Gastrocnemius medialis (tissue), 4 donors: ENCODE measurements around the gene FGF10. TPM values are rescaled to one million over a fixed set of nuclear protein-coding genes. Genes with fewer than 3 reads are reported as not detected.

Experiments used
- ATAC-seq, 2 donors: fragments of 150-250 bp; one replicate each; pipeline ENCODE4 v1.9.1; 2016
- DNase-seq, 2 donors: peaks; one replicate each; pipeline ENCODE4 v3.0.0-alpha.2; 2019
- H3K27ac ChIP-seq, 4 donors: fragments of 200-600 bp; sonication (generic); 1 replicate in 1 of 4; 2 replicates in 3 of 4; pipeline ENCODE4 v1.5.1; 2016 to 2018; ENCODE audit warnings: mild to moderate bottlenecking in 2 of 4, moderate library complexity in 1 of 4
- H3K27me3 ChIP-seq, 3 donors: fragments of 200-600 bp; sonication (generic) in 2 of 3; 1 replicate in 1 of 3; 2 replicates in 2 of 3; pipeline versions ENCODE4 v1.5.1 to v1.6.0; 2016 to 2019; ENCODE audit warnings: mild to moderate bottlenecking in 1 of 3, moderate library complexity in 1 of 3
- H3K36me3 ChIP-seq, 2 donors: fragments of 200-600 bp; sonication (generic) in 1 of 2; one replicate each; pipeline ENCODE4 v1.5.1; 2017 to 2018
- H3K4me1 ChIP-seq, 2 donors: fragments of 200-600 bp; sonication (generic) in 1 of 2; one replicate each; pipeline ENCODE4 v1.5.1; 2016 to 2017; ENCODE audit warnings: mild to moderate bottlenecking in 2 of 2
- H3K4me3 ChIP-seq, 4 donors: fragments of 200-600 bp; sonication (generic) in 3 of 4; 1 replicate in 1 of 4; 2 replicates in 3 of 4; pipeline ENCODE4 v1.5.1; 2016 to 2019; ENCODE audit warnings: mild to moderate bottlenecking in 2 of 4
- H3K9me3 ChIP-seq, 3 donors: fragments of 200-600 bp; sonication (generic) in 2 of 3; 1 replicate in 1 of 3; 2 replicates in 2 of 3; pipeline ENCODE4 v1.5.1; 2016 to 2019
- POLR2A ChIP-seq, 2 donors: fragments of 450-650 bp; IDR thresholded peaks; one replicate each; pipeline ENCODE4 v1.6.1; 2017; ENCODE audit warnings: antibody characterized with exemption in 2 of 2, mild to moderate bottlenecking in 2 of 2, moderate library complexity in 2 of 2
- in situ Hi-C, 4 donors: fragments of 200-750 bp; cut with MboI; loops; one replicate each; pipeline versions ENCODE4 v1.15.0 to v1.8.0; 2017; ENCODE audit warnings: low sequenced_read_pairs in 4 of 4
- intact Hi-C: fragments of 100-400 bp; cut with DNase I; formaldehyde crosslinking; loops from one replicate; pipeline ENCODE4 v1.15.1; 2023; ENCODE audit warnings: low total_unique reads
- total RNA-seq, 4 donors: library from RNA; depleted of rRNA; stranded (reverse); fragments of >200 nt; gene quantifications; one replicate each; pipeline versions ENCODE4 v1.1.0 to v1.2.3, GENCODE V29; 2016
- TF ChIP-seq, protein P1 (sequence below), 5 experiments: fragments of 450-650 bp in 3 of 5; fragments of 200-600 bp in 2 of 5; sonication (generic) in 2 of 5; IDR thresholded peaks in 4 of 5; conservative IDR thresholded peaks in 1 of 5; 1 replicate in 4 of 5; 2 replicates in 1 of 5; pipeline ENCODE4 v1.5.1; 2016 to 2019; ENCODE audit warnings: antibody characterized with exemption in 5 of 5, mild to moderate bottlenecking in 3 of 5, moderate library complexity in 3 of 5

FGF10 gene
- total RNA-seq, 4 donors from 2014 or later: 0.23 to 2.6 (median 0.76) TPM; not detected in 1

DNA sequence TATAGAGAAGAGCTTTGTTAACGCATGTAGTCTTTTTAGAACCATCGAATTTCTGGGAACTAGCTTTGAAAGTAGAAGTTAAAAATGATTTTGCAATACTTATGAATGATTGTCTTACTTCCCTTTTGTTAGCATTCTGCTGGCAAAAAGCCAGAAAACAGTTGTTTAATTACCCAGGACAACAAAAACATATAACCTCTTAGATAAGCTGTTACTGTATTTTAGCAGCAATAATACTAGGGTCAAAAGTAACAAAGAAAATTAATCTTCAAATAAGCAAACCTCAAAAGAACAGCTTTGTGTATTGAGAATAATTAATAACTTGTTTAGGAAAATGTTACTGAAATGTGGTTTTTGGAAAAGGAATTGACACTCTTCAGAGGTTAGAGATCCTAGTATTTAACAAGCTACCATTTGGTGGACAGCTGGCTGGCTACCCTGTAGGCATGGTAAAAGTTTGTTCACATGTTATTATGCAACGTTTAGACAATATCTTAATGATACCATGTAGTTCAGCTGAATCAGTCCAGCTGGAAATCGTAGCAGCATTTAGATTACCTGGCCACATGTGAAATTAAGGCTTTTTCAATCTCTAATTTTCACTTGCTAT is 3.8 kb downstream of the FGF10 start:
- no peak for TF ChIP-seq POLR2A (IDR thresholded peaks at IDR 0.05)
- TF ChIP-seq, protein P1, sequence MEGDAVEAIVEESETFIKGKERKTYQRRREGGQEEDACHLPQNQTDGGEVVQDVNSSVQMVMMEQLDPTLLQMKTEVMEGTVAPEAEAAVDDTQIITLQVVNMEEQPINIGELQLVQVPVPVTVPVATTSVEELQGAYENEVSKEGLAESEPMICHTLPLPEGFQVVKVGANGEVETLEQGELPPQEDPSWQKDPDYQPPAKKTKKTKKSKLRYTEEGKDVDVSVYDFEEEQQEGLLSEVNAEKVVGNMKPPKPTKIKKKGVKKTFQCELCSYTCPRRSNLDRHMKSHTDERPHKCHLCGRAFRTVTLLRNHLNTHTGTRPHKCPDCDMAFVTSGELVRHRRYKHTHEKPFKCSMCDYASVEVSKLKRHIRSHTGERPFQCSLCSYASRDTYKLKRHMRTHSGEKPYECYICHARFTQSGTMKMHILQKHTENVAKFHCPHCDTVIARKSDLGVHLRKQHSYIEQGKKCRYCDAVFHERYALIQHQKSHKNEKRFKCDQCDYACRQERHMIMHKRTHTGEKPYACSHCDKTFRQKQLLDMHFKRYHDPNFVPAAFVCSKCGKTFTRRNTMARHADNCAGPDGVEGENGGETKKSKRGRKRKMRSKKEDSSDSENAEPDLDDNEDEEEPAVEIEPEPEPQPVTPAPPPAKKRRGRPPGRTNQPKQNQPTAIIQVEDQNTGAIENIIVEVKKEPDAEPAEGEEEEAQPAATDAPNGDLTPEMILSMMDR (IDR thresholded peaks at IDR 0.05 in 4 of 5, conservative IDR thresholded peaks at IDR 0.05 in 1 of 5): no peak
- no peaks in the 10 kb centered on the region for H3K36me3 ChIP-seq
- H3K4me1 ChIP-seq: peaks cover 8 to 17% of the 10 kb centered on the region in 2 donors
- peaks cover 18 to 37% (median 33%) of the 10 kb centered on the region in 3 donors for H3K27me3 ChIP-seq
- DNase-seq (no peak), ATAC-seq (no peak)
- no peaks in the 10 kb centered on the region for H3K9me3 ChIP-seq
- in situ Hi-C loops: no loop called here
- intact Hi-C loops: no loop called here
- no peak overlapping the region for H3K27ac ChIP-seq
- H3K4me3 ChIP-seq: no peak overlapping the region

DNA sequence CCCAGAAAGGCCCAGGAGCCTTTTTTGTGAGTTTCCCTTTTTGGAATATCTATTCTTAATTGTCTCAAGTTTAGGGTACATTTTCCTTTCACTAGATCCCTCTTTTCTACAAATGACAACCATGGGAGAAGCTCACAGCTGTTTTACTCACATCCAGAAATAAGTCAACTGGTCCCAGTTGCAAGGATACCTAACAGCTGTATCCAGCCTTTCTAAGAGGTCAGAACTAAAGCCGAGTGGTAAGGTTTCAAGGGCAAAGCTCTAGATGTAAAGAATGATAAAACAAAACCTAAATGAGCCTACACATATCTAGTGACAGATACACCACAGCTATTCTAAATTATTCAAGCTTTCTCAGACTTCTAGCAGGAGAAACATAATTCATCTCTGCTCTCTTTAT is 4.4 kb downstream of the FGF10 start:
- H3K4me1 ChIP-seq: peaks cover 2 to 11% of the 10 kb centered on the region in 2 donors
- no peak overlapping the region for H3K4me3 ChIP-seq
- no peak for DNase-seq
- ATAC-seq: no peak
- H3K9me3 ChIP-seq: no peaks in the 10 kb centered on the region
- no peak overlapping the region for H3K27ac ChIP-seq
- H3K27me3 ChIP-seq: peaks cover 12 to 32% (median 27%) of the 10 kb centered on the region in 3 donors
- intact Hi-C loops: no loop called here
- TF ChIP-seq POLR2A (IDR thresholded peaks at IDR 0.05): no peak
- TF ChIP-seq, protein P1 (IDR thresholded peaks at IDR 0.05 in 4 of 5, conservative IDR thresholded peaks at IDR 0.05 in 1 of 5): no peak
- H3K36me3 ChIP-seq: no peaks in the 10 kb centered on the region
- in situ Hi-C loops: no loop called here

DNA sequence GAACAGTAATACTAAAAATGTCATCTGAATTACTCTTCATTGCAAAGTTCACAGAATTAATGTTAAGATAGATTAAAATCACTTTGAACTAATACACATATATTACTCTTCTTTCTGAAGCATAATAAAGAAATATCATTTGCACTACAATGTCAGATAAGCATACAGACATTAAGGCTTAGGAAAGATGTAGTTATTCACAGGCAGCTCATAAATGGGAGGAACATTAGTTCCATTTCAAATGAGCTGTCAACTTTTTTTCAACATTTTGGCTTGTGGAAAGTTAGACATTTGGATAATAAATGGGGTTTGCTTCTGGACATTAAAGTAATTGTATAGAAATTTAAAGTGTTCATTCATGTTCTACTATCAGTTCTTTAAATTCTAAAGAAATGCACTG is 6.3 kb downstream of the FGF10 start:
- no peak overlapping the region for H3K4me3 ChIP-seq
- in situ Hi-C loops: no loop called here
- intact Hi-C loops: no loop called here
- no peaks in the 10 kb centered on the region for H3K4me1 ChIP-seq
- H3K9me3 ChIP-seq: no peaks in the 10 kb centered on the region
- TF ChIP-seq POLR2A (IDR thresholded peaks at IDR 0.05): no peak
- TF ChIP-seq, protein P1 (IDR thresholded peaks at IDR 0.05 in 4 of 5, conservative IDR thresholded peaks at IDR 0.05 in 1 of 5): no peak
- H3K27me3 ChIP-seq: peaks cover 8 to 13% (median 13%) of the 10 kb centered on the region in 3 donors
- DNase-seq: no peak
- no peak overlapping the region for H3K27ac ChIP-seq
- H3K36me3 ChIP-seq: no peaks in the 10 kb centered on the region
- no peak for ATAC-seq

DNA sequence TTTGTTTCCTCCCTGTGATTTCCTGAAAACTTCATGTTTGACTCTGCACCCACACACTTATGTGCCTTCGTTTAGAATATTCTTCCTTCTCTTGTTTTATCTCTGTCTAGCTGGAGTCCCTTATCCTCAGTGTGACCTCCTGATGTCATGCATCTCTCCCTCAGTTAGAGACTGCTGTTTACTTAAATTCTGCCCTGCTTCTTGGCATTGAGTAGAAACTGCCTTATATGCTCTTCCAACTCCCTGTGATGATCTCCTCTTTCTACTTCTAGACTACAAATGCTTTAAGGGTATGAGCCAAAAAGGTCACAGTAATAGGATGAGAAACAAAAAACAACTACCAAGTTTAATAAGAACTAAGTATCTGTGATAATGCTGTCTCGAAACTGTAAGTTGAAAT is 12.2 kb downstream of the FGF10 start:
- Histone ChIP-seq H3K27ac (no peak overlapping the region), H3K27me3 (no peaks in the 10 kb centered on the region), H3K36me3 (no peaks in the 10 kb centered on the region), H3K4me3 (no peak overlapping the region), H3K4me1 (no peaks in the 10 kb centered on the region), H3K9me3 (no peaks in the 10 kb centered on the region)
- ATAC-seq (no peak), DNase-seq (no peak)
- in situ Hi-C loops (no loop called here), intact Hi-C loops (no loop called here)
- TF ChIP-seq POLR2A (IDR thresholded peaks at IDR 0.05): no peak
- TF ChIP-seq, protein P1 (IDR thresholded peaks at IDR 0.05 in 4 of 5, conservative IDR thresholded peaks at IDR 0.05 in 1 of 5): no peak

DNA sequence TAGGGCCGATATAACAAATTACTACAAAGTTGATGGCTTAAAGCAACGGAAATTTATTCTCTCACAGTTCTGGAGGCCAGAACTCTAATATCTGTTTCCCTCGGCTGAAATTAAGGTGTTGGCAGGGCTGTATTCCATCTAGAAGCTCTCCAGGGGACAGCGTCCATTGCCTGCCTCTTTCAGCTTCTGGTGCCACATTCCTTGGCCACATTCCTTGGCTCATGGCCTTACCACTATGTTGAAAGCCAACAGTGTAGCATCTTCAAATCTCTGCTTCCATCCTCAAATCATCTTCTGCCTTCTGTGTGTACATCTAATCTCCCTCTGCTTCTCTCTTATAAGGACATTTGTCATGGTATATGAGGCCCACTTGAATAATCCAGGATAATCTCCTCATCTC is 17.2 kb downstream of the FGF10 start:
- no peak overlapping the region for H3K4me3 ChIP-seq
- in situ Hi-C loops: no loop called here
- H3K36me3 ChIP-seq: no peaks in the 10 kb centered on the region
- TF ChIP-seq, protein P1 (IDR thresholded peaks at IDR 0.05 in 4 of 5, conservative IDR thresholded peaks at IDR 0.05 in 1 of 5): no peak
- no peak for TF ChIP-seq POLR2A (IDR thresholded peaks at IDR 0.05)
- no peak overlapping the region for H3K27ac ChIP-seq
- no peaks in the 10 kb centered on the region for H3K4me1 ChIP-seq
- no peaks in the 10 kb centered on the region for H3K27me3 ChIP-seq
- H3K9me3 ChIP-seq: no peaks in the 10 kb centered on the region
- DNase-seq: no peak
- intact Hi-C loops: no loop called here
- ATAC-seq: no peak
